Panc1 (cell line): ENCODE data around the gene RETSAT.

Source experiments
- CTCF ChIP-seq: fragments of 450-650 bp; IDR thresholded peaks from 2 replicates; pipeline ENCODE4 v1.5.1; 2017; ENCODE audit warnings: mild to moderate bottlenecking
- POLR2AphosphoS5 ChIP-seq: IDR thresholded peaks from 2 replicates; pipeline ENCODE4 v1.6.1; 2012; ENCODE audit warnings: mild to moderate bottlenecking, low read depth, low read length, moderate library complexity
- REST ChIP-seq, 2 experiments: IDR thresholded peaks; 2 replicates each; pipeline ENCODE4 v1.6.1; 2011 to 2012; ENCODE audit warnings: low read depth in 2 of 2, control low read depth in 1 of 2, low read length in 1 of 2, mild to moderate bottlenecking in 1 of 2, moderate library complexity in 1 of 2; ENCODE audit not compliant: insufficient read depth in 1 of 2
- SIN3A ChIP-seq: IDR thresholded peaks from 2 replicates; pipeline ENCODE4 v1.6.1; 2012; ENCODE audit warnings: low read depth, mild to moderate bottlenecking, low read length, moderate library complexity, borderline replicate concordance; ENCODE audit not compliant: insufficient read depth
- TCF7L2 ChIP-seq: IDR thresholded peaks from 2 replicates; pipeline ENCODE4 v1.6.1; 2011; ENCODE audit warnings: mild to moderate bottlenecking, low read depth, low read length, inconsistent platforms

DNA sequence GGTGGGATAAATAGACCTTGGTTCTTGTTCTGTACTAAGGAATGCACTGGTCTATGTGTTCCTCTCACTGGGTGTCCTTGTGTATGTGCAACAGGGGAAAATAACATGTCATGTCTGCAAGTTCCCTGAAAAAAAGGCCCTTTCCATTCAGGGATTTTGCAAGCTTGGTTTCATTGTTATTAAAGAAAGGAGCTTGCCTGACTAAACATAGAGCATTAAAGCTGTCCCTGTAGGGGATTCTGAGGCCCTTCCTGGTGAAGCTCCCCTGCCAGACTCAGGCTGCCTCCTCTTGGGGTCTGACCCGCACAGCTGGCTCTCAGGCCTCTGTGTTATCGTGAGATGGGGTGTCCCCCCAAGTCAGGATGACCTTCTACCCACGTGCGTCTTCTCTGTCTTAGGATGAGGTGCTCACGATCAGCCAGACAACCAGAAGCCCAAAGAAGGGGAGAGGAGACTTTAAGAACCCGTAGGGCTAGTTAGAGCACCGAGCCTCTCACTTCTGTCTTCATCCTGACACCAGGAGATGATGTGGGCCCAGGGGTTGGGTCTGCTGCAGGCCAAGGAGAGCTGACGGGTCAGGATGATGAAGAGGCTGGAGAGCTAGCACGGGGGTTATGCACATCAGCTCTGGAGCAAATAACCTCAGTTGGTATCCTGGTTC is 34.7 kb upstream of the RETSAT start:
- TF ChIP-seq CTCF (no peak), REST (IDR thresholded peaks at IDR 0.05; ENCODE audit: insufficient read depth in 1 of 2, low read depth in 2 of 2, low read length in 1 of 2) (no peak), TCF7L2 (no peak), POLR2AphosphoS5 (no peak), SIN3A (no peak)
